Transverse colon (tissue), 4 donors: ENCODE measurements around the gene POU2F3. TPM values are rescaled to one million over a fixed set of nuclear protein-coding genes. Genes with fewer than 3 reads are reported as not detected.

Experiments used
- DNase-seq: peaks from one replicate; pipeline ENCODE4 v3.0.0-alpha.2; 2019
- H3K27ac ChIP-seq, 4 donors: fragments of 200-600 bp; sonication (generic); 2 replicates each; pipeline ENCODE4 v1.5.1; 2016 to 2018; ENCODE audit warnings: inconsistent platforms in 4 of 4
- H3K27me3 ChIP-seq: fragments of 200-600 bp; sonication (generic); 2 replicates; pipeline ENCODE4 v1.5.1; 2017; ENCODE audit warnings: inconsistent platforms
- H3K36me3 ChIP-seq, 4 donors: fragments of 200-600 bp; sonication (generic); 2 replicates each; pipeline ENCODE4 v1.5.1; 2017 to 2019; ENCODE audit warnings: inconsistent platforms in 4 of 4
- H3K4me1 ChIP-seq, 4 donors: fragments of 200-600 bp; sonication (generic); 2 replicates each; pipeline ENCODE4 v1.5.1; 2017 to 2020; ENCODE audit warnings: inconsistent platforms in 4 of 4
- H3K4me3 ChIP-seq, 4 donors: fragments of 200-600 bp; sonication (generic); 1 replicate in 1 of 4; 2 replicates in 3 of 4; pipeline versions ENCODE4 v1.5.1 to v1.6.1; 2017 to 2019; ENCODE audit warnings: inconsistent platforms in 4 of 4
- H3K9me3 ChIP-seq, 2 donors: fragments of 200-600 bp; sonication (generic); 2 replicates each; pipeline ENCODE4 v1.5.1; 2017 to 2019; ENCODE audit warnings: inconsistent platforms in 2 of 2
- CTCF ChIP-seq, 5 experiments: fragments of 200-600 bp in 3 of 5; fragments of 450-650 bp in 2 of 5; sonication (generic) in 3 of 5; IDR thresholded peaks; 1 replicate in 2 of 5; 2 replicates in 3 of 5; pipeline ENCODE4 v1.5.1; 2016 to 2017; ENCODE audit warnings: antibody characterized with exemption in 5 of 5, inconsistent platforms in 3 of 5, mild to moderate bottlenecking in 2 of 5, moderate library complexity in 1 of 5
- EP300 ChIP-seq: sonication (generic); formaldehyde crosslinking; IDR thresholded peaks from one replicate; pipeline ENCODE4 v1.6.1; 2017; ENCODE audit warnings: antibody characterized with exemption, low read depth
- POLR2A ChIP-seq: fragments of 450-650 bp; IDR thresholded peaks from one replicate; pipeline ENCODE4 v1.6.1; 2016; ENCODE audit warnings: antibody characterized with exemption, mild to moderate bottlenecking, moderate library complexity
- POLR2AphosphoS5 ChIP-seq, 3 donors: sonication (generic); formaldehyde crosslinking; IDR thresholded peaks; one replicate each; pipeline ENCODE4 v1.6.1; 2016; ENCODE audit warnings: antibody characterized with exemption in 3 of 3
- WGBS, 2 donors: methylation state at CpG; one replicate each; pipeline ENCODE4 v1.1.5; 2018; ENCODE audit warnings: low coverage in 1 of 2; 5-methylcytosine and 5-hydroxymethylcytosine counted together
- in situ Hi-C, 4 donors: fragments of 200-750 bp; cut with MboI; loops; one replicate each; pipeline versions ENCODE4 v1.15.0 to v1.15.1; 2017; ENCODE audit warnings: low sequenced_read_pairs in 3 of 4, low pct_ligation_motif_present in 1 of 4, low pct_unique_long_range_greater_than_20kb in 1 of 4
- intact Hi-C: fragments of 100-400 bp; cut with DNase I; formaldehyde crosslinking; loops from one replicate; pipeline ENCODE4 v1.15.1; 2023; ENCODE audit warnings: low total_unique reads
- total RNA-seq, 4 donors: library from RNA; depleted of rRNA; stranded (reverse); fragments of >200 nt; gene quantifications; one replicate each; pipeline ENCODE4 v1.1.0, GENCODE V29; 2016

The POU2F3 gene
- total RNA-seq, 4 donors from 2014 or later, result 1.9 to 2.2 TPM; not detected in 2

- intact Hi-C loops, result loop anchor here (2.0 kb wide), 1 partner anchor 97 kb away; no protein-coding TSS in a partner anchor
- in situ Hi-C loops, result loop anchor here in 1 of 4 donors (25.0 kb wide), 1 partner anchor 104 kb away; no protein-coding TSS in a partner anchor
- H3K27ac ChIP-seq, result no peak overlapping the region
- no peak for DNase-seq
- no peaks in the 10 kb centered on the region for H3K9me3 ChIP-seq
- peaks cover 0 to 24% (median 15%) of the 10 kb centered on the region in 4 donors for H3K4me1 ChIP-seq
- WGBS, 2 donors, result 81% methylated on average over 1 of the region's 1 CpG; no CpG with 5 or more reads in 1 of the 2 donors
- no peaks in the 10 kb centered on the region for H3K27me3 ChIP-seq
- no peak overlapping the region for H3K4me3 ChIP-seq
- no peak for TF ChIP-seq POLR2AphosphoS5 (IDR thresholded peaks at IDR 0.05)
- no peak for TF ChIP-seq POLR2A
- no peak for TF ChIP-seq EP300
- no peak for TF ChIP-seq CTCF (IDR thresholded peaks at IDR 0.05)
- no peaks in the 10 kb centered on the region for H3K36me3 ChIP-seq
Observed at GRCh38 chr11:120333801-120334200, 93.9 kb downstream of the POU2F3 start.

GRCh38 chr11:120334332-120334731 is 94.4 kb downstream of the POU2F3 start:
- Histone ChIP-seq H3K27ac (peak overlapping the region in 3 of 4 donors; percentile 94 to 100 (median 99)), H3K36me3 (no peaks in the 10 kb centered on the region), H3K4me1 (peaks cover 0 to 29% (median 20%) of the 10 kb centered on the region in 4 donors), H3K27me3 (no peaks in the 10 kb centered on the region), H3K9me3 (no peaks in the 10 kb centered on the region), H3K4me3 (no peak overlapping the region)
- TF ChIP-seq CTCF (IDR thresholded peaks at IDR 0.05) (no peak), EP300 (no peak), POLR2AphosphoS5 (IDR thresholded peaks at IDR 0.05) (no peak), POLR2A (no peak)
- in situ Hi-C loops (loop anchor here in 1 of 4 donors (25.0 kb wide), 1 partner anchor 103 kb away; no protein-coding TSS in a partner anchor), intact Hi-C loops (loop anchor here (2.0 kb wide), 1 partner anchor 96 kb away; no protein-coding TSS in a partner anchor)
- WGBS, 2 donors, result 48 to 80% methylated on average over 1 of the region's 1 CpG
- no peak for DNase-seq

GRCh38 chr11:120334894-120335462 is 95.0 kb downstream of the POU2F3 start:
- intact Hi-C loops (loop anchor here (2.0 kb wide), 1 partner anchor 96 kb away; no protein-coding TSS in a partner anchor), in situ Hi-C loops (loop anchor here in 1 of 4 donors (25.0 kb wide), 1 partner anchor 102 kb away; no protein-coding TSS in a partner anchor)
- H3K4me1 ChIP-seq, result peaks cover 2 to 36% (median 25%) of the 10 kb centered on the region in 4 donors
- WGBS, 2 donors, result 0 to 1% methylated on average over 8 of the region's 8 CpGs
- peak; percentile 77 for TF ChIP-seq EP300
- TF ChIP-seq CTCF (IDR thresholded peaks at IDR 0.05), result peak; percentile 66 to 77 (median 69)
- peak; percentile 69 to 82 (median 80) for TF ChIP-seq POLR2AphosphoS5 (IDR thresholded peaks at IDR 0.05)
- no peak for TF ChIP-seq POLR2A
- peak overlapping the region; percentile 94 to 100 (median 98) for H3K27ac ChIP-seq
- no peaks in the 10 kb centered on the region for H3K36me3 ChIP-seq
- H3K4me3 ChIP-seq, result peak overlapping the region in 3 of 4 donors; percentile 72 to 99 (median 85)
- no peaks in the 10 kb centered on the region for H3K27me3 ChIP-seq
- peak; percentile 74 for DNase-seq
- H3K9me3 ChIP-seq, result no peaks in the 10 kb centered on the region

GRCh38 chr11:120335556-120335907 is 95.6 kb downstream of the POU2F3 start:
- TF ChIP-seq POLR2A (no peak), CTCF (IDR thresholded peaks at IDR 0.05) (peak in 1 of 5 experiments; percentile 11), POLR2AphosphoS5 (IDR thresholded peaks at IDR 0.05) (no peak), EP300 (no peak)
- Histone ChIP-seq H3K36me3 (no peaks in the 10 kb centered on the region), H3K4me1 (peaks cover 4 to 41% (median 31%) of the 10 kb centered on the region in 4 donors), H3K4me3 (peak overlapping the region; percentile 54 to 99 (median 78)), H3K27ac (peak overlapping the region; percentile 94 to 100 (median 98)), H3K27me3 (no peaks in the 10 kb centered on the region), H3K9me3 (no peaks in the 10 kb centered on the region)
- in situ Hi-C loops (loop anchor here in 1 of 4 donors (25.0 kb wide), 1 partner anchor 102 kb away; no protein-coding TSS in a partner anchor), intact Hi-C loops (loop anchor here (2.0 kb wide), 1 partner anchor 95 kb away; no protein-coding TSS in a partner anchor)
- no peak for DNase-seq
- 1 to 3% methylated on average over 3 to 19 of the region's 19 CpGs for WGBS, 2 donors
